H4 (cell line): ENCODE measurements around the gene FRMPD4. TPM values are rescaled to one million over a fixed set of nuclear protein-coding genes. Genes with fewer than 3 reads are reported as not detected.
A peak's percentile ranks its signal among the peaks of the same experiment; 100 is the strongest.
"Not testable (repeated sequence)": the region's sequence is repeated elsewhere in the genome, so short reads cannot be mapped to it uniquely, and the experiment has no call there.

ENCODE experiments used
- DNase-seq: peaks from one replicate; pipeline ENCODE4 v3.0.0-alpha.2; 2015; ENCODE audit warnings: low spot score
- total RNA-seq: library from RNA; depleted of rRNA; stranded (reverse); fragments of >200 nt; shearing (Covaris generic); gene quantifications from 2 replicates; pipeline ENCODE4 v1.2.3, GENCODE V29; 2014

Gene FRMPD4
- total RNA-seq, 1 experiment from 2014 or later, result 0.08 TPM

- no peak for DNase-seq
Measured at GRCh38 chrX:12526306-12526705, 388.0 kb downstream of the FRMPD4 start.

DNA sequence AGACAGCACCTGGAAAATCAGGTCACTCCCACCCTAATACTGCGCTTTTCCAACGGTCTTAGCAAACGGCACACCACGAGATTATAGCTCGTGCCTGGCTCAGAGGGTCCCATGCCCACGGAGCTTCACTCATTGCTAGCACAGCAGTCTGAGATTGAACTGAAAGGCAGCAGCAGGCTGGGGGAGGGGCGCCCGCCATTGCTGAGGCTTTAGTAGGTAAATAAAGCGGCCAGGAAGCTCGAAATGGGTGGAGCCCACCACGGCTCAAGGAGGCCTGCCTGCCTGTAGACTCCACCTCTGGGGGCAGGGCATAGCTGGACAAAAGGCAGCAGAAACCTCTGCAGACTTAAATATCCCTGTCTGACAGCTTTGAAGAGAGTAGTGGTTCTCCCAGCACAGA lies 399.8 kb downstream of the FRMPD4 start:
- DNase-seq, result not testable (repeated sequence)

- DNase-seq, result not testable (repeated sequence)
Measured at GRCh38 chrX:12542251-12542650, 404.0 kb downstream of the FRMPD4 start.

DNA sequence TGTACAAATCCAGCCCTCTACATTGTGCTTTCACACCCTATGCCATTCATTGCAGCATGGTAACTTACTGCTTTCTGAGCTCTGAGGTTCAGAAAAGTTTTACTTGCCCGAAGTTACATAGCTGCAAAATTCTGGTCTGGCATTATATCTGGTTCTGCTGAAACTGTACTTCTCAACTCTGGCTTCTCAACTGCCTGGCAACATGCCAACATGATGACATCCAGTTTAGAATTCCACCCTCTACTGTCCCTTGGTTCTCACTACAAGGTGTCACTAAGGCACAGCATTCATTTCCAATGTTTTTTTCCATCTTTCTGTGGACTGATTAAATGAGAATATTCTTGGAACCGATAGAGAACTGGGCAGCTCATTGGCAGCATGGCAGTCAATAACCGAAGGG lies 410.1 kb downstream of the FRMPD4 start:
- no peak for DNase-seq

GRCh38 chrX:12548746-12549145 lies 410.5 kb downstream of the FRMPD4 start:
- peak; percentile 23 for DNase-seq

DNA sequence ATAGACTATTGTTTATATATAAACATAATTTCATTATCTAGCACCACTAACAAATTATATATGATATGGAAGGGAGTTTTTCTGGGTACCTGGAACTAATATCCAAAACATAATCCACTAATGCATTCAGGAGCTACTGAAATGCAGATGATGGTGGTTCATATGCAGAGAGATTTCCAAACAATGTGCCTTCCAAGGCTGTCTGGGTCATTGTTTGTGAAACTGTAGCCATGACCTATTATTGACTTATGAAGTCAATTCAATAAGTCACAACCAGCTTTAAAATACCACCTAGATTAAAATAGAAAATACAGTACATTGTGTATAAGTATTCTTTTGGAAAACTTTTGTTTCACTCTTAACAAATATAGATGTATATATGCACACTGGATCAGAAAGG lies 415.9 kb downstream of the FRMPD4 start:
- no peak for DNase-seq

GRCh38 chrX:12563121-12563520 lies 424.8 kb downstream of the FRMPD4 start:
- DNase-seq, result no peak

DNA sequence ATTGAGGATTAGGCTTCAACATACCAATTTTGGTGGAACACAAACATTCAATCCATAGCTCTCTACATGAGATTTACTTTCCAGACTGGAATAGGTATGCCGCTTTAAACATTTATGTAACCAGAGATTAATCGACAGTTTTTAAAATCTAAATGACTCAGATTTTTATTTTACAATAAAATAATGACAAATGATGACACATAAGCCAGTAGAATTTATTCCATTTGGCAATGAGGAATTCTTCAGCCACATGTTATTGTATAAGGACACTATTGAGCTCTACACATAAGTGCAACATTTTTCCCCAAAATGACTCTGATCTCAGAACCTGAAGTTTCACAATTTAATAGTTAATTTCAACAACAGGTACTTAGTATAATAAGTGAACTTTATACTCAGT lies 425.9 kb downstream of the FRMPD4 start:
- no peak for DNase-seq

- DNase-seq, result no peak
Measured at GRCh38 chrX:12567857-12568256, 429.6 kb downstream of the FRMPD4 start.

DNA sequence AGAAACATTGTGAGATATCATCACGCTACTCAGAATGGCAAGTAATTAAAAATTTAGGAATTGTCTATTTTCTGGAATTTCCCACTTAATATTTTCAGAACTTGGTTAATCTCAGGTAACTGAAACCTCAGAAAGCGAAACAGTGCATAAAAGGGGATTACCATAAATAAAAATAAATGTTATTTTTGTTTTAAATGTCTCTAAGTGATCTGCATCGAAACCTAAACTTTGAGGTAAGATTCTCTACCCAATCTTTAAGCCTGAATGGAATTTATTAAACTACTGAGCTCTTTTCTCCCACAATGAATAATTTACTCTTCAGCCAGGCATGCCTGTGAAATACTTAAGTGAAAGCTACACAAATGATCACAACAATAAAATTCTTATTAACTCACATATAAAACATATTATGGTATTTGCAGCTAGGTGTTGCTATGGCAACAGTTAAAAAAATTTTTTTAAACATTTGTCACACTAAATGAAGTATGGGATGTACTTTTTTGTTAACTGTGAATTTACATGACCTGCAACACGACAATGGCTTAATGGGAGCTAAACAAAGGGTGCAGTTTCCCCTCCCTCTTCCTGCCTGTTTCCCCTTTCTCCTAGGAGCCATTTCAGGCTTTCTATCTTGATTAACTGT lies 432.7 kb downstream of the FRMPD4 start:
- no peak for DNase-seq

- DNase-seq, result no peak
Measured at GRCh38 chrX:12579311-12579710, 441.0 kb downstream of the FRMPD4 start.

DNA sequence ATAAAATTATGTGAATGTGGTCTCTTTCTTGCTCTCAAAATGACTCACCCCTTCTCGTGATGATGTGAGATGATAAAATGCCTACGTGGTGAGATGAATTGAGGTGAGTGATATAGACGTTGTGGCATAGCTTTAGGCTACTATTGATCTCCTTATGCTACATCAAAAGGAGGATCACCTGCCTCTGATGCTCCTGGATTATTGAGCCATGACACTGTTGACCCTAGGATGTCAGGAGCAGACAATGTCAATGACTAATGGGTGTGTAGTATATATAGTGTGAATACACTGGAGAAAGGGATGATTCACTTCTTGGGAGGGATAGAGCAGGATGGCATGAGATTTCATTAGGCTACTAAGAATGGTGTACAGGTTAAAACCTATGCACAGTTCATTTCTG lies 442.3 kb downstream of the FRMPD4 start:
- no peak for DNase-seq

DNA sequence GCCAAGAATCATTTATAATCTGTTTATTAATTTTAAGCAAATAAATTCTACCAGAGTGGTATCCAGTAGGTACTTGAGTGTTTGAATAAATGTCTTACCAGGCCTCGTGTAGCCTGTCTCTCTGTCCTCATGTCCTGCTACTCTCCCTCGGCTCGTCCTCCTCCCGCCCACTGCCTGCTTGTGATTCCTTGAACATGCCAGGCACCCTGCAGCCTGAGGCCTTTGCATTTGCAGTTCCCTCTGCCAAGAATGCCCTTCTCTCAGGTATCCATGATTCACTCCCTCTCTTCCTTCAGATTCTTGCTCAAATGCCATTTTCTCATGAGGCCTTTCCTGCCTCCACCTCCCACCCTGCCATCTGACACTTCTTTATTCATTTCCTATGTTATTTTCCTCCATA lies 443.3 kb downstream of the FRMPD4 start:
- DNase-seq, result no peak

- DNase-seq, result no peak
Measured at GRCh38 chrX:12582649-12583048, 444.4 kb downstream of the FRMPD4 start.

DNA sequence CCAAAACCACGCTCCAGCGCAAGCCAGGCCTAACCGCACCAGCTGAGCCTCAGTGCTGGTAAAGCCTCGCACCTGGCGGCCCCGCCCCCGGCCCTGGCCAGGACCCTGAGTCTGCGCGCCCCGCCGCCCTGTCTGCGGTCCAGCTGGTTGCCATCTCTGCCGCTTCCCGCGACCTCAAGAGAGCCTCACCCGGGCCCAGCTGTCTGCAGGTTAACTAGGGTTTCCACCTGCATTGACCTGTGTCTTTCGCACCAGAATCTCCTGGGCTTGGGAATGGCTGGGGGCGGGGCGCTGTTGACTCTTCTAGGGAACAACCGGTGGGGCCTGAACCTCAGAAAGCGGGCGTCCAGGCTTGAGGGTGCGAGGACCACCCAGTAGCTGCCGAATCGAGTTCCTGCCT lies 445.3 kb downstream of the FRMPD4 start:
- no peak for DNase-seq

- DNase-seq, result no peak
Measured at GRCh38 chrX:12595720-12596119, 457.4 kb downstream of the FRMPD4 start.

DNA sequence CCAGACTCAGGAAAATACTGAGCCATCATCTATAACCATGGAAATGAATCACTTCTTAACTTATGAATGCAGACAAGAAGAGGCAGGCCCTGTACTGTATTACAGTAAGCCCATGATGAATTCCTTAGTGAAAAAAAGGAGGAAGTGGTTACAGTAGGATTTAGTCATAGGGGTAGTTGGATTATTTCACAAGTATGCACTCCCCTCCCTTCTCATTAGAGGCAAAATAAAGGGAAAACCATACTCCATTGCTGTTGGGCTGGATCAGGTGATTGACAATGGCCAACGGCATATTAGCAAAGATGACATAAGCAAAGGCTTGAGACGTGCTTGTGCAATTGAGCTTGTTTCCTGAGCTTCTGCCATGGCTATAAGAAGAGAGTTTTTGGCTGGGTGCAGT lies 471.8 kb downstream of the FRMPD4 start:
- peak; percentile 56 for DNase-seq

DNA sequence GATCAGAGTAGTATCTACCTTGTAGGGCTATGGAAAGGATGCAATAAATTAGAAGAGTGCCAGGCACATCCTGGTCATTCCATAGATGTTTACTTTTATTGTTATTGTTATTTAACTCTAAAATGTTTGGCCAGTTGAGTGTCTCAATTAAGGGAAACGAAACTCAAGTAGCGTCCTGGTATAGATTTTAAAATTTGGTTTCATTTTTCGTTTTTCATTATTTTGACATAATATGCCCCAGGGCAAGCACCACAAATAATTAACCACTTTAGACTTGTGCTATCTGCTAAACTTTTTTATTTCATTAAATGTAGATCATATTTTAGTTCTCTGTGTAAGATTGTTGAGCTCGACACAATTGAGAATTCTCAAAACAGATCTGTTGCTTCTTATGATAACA lies 473.2 kb downstream of the FRMPD4 start:
- DNase-seq, result no peak

- DNase-seq, result no peak
Measured at GRCh38 chrX:12614266-12614665, 476.0 kb downstream of the FRMPD4 start.

GRCh38 chrX:12615061-12615460 lies 476.8 kb downstream of the FRMPD4 start:
- no peak for DNase-seq

GRCh38 chrX:12617241-12617640 lies 479.0 kb downstream of the FRMPD4 start:
- DNase-seq, result no peak

GRCh38 chrX:12647230-12647629 lies 509.0 kb downstream of the FRMPD4 start:
- no peak for DNase-seq

DNA sequence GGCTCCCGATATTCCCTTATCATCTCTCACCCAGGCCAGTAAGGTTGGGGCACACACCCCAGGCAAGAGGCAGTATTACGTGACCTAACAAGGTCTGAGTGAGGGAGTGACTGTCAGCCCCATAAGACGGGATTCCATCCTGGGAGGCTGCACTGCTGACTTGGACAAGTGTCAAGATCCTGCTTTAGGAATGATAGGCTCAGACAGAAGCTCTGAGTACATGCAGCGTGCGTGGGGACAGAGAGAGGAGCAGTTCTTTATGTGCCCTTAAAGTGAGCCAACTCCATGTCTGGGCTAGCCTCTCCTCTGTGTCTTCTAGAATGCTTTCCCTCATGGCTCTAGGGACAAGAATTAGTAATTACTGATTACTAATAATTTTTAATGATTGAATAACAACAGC lies 510.7 kb downstream of the FRMPD4 start:
- DNase-seq, result no peak

- no peak for DNase-seq
Measured at GRCh38 chrX:12657433-12657832, 519.2 kb downstream of the FRMPD4 start.
